OCI-LY7 (cell line): ENCODE results near the gene RTL10. TPM values are rescaled to one million over a fixed set of nuclear protein-coding genes. Genes with fewer than 3 reads are reported as not detected.

Source experiments
- BruUV-seq: library from RNA; stranded (reverse); fragments of 400-500 nt; replicated peaks from 2 replicates; lab custom pipeline; 2021; lab: Mats Ljungman, UMichigan
- CTCF ChIA-PET: fragments of 300-600 bp; sonication (Branson Sonifier 250); formaldehyde crosslinking; loops from one replicate; lab custom pipeline; 2022; ENCODE audit warnings: antibody characterized with exemption; ENCODE audit not compliant: unreplicated experiment; lab: Charles Lee
- POLR2A ChIA-PET: fragments of 300-600 bp; sonication (Branson Sonifier 250); formaldehyde crosslinking; loops from one replicate; lab custom pipeline; 2022; ENCODE audit warnings: antibody characterized with exemption; lab: Charles Lee
- DNase-seq: peaks from one replicate; pipeline ENCODE4 v3.0.0-alpha.2; 2015; ENCODE audit warnings: low spot score
- H2AFZ ChIP-seq: fragments of 200-600 bp; sonication (generic), shearing (Covaris generic); 2 replicates; pipeline ENCODE4 v1.6.1; 2014; ENCODE audit warnings: mild to moderate bottlenecking, antibody characterized with exemption, low read length, moderate library complexity
- H3K27ac ChIP-seq: fragments of 200-600 bp; sonication (generic); 2 replicates; pipeline ENCODE4 v1.5.1; 2014; ENCODE audit warnings: mixed run types, low read depth, mild to moderate bottlenecking, moderate library complexity, low read length, inconsistent platforms; ENCODE audit not compliant: poor library complexity, severe bottlenecking
- H3K36me3 ChIP-seq: fragments of 200-600 bp; sonication (generic); 2 replicates; pipeline ENCODE4 v1.6.1; 2014; ENCODE audit warnings: mild to moderate bottlenecking, antibody characterized with exemption, low read length, moderate library complexity, mixed read lengths; ENCODE audit not compliant: insufficient read depth
- H3K4me1 ChIP-seq: fragments of 200-600 bp; sonication (generic); 2 replicates; pipeline ENCODE4 v1.5.1; 2014; ENCODE audit warnings: mild to moderate bottlenecking, low read length; ENCODE audit not compliant: insufficient read depth, poor library complexity, severe bottlenecking
- H3K4me2 ChIP-seq: fragments of 200-600 bp; sonication (generic); 2 replicates; pipeline ENCODE4 v1.6.1; 2014; ENCODE audit warnings: mild to moderate bottlenecking, low read length
- H3K4me3 ChIP-seq: fragments of 200-600 bp; sonication (generic); 2 replicates; pipeline ENCODE4 v1.5.1; 2014; ENCODE audit warnings: mild to moderate bottlenecking, low read depth, low read length; ENCODE audit not compliant: poor library complexity, severe bottlenecking
- H3K79me2 ChIP-seq: fragments of 200-600 bp; sonication (generic); 2 replicates; pipeline ENCODE4 v1.6.1; 2016; ENCODE audit warnings: low read depth, mild to moderate bottlenecking, low read length, moderate library complexity, mixed read lengths; ENCODE audit not compliant: insufficient read depth
- H3K9me2 ChIP-seq: fragments of 200-600 bp; sonication (generic); 2 replicates; pipeline ENCODE4 v1.6.1; 2016; ENCODE audit warnings: mild to moderate bottlenecking, low read length, mixed read lengths; ENCODE audit not compliant: insufficient read depth
- H3K9me3 ChIP-seq: fragments of 200-600 bp; sonication (generic); 2 replicates; pipeline ENCODE4 v1.6.1; 2014; ENCODE audit warnings: mild to moderate bottlenecking, mixed run types, low read length, mixed read lengths
- H4K20me1 ChIP-seq: fragments of 200-600 bp; sonication (generic); 2 replicates; pipeline ENCODE4 v1.6.1; 2014; ENCODE audit warnings: mild to moderate bottlenecking, antibody characterized with exemption, low read length, moderate library complexity, mixed read lengths; ENCODE audit not compliant: insufficient read depth
- CTCF ChIP-seq: fragments of 200-600 bp; sonication (generic); conservative IDR thresholded peaks from 2 replicates; pipeline ENCODE4 v1.5.1; 2014; ENCODE audit warnings: mild to moderate bottlenecking, antibody characterized with exemption, low read length, moderate library complexity, mixed read lengths
- EZH2phosphoT487 ChIP-seq: fragments of 200-600 bp; sonication (generic); IDR thresholded peaks from 2 replicates; pipeline ENCODE4 v1.6.1; 2018; ENCODE audit warnings: low read depth, borderline replicate concordance, mild to moderate bottlenecking, mixed run types, antibody characterized with exemption, low read length, moderate library complexity, mixed read lengths
- intact Hi-C: fragments of 100-400 bp; cut with micrococcal nuclease; formaldehyde crosslinking; loops from one replicate; pipeline ENCODE4 v1.10.0; 2022; ENCODE audit not compliant: unreplicated experiment
- total RNA-seq, 2 experiments: library from RNA; depleted of rRNA in 1 of 2; stranded (reverse); fragments of >200 nt in 1 of 2; shearing (Covaris generic) in 1 of 2; gene quantifications; 2 replicates each; pipeline ENCODE4 v1.2.3, GENCODE V29; 2014 to 2022

RTL10 gene
- total RNA-seq, 2 experiments from 2014 or later: 26.2 to 28.2 TPM

GRCh38 chr22:19840955-19841640, 13.6 kb downstream of the RTL10 start:
- H2AFZ ChIP-seq: no peak overlapping the region
- CTCF ChIA-PET: interaction anchor here (0.6 to 1.3 kb wide), 3 partner anchors 8 to 70 kb away, joined by 3 to 5 read pairs (median 3); no protein-coding TSS in a partner anchor
- no peak overlapping the region for H3K4me3 ChIP-seq
- H3K9me2 ChIP-seq: no peaks in the 10 kb centered on the region
- no peaks in the 10 kb centered on the region for H3K36me3 ChIP-seq
- POLR2A ChIA-PET: interaction anchor here (0.7 to 1.5 kb wide), 2 partner anchors 10 to 11 kb away, joined by 5 to 7 read pairs; no protein-coding TSS in a partner anchor
- no peaks in the 10 kb centered on the region for H3K79me2 ChIP-seq
- no peaks in the 10 kb centered on the region for H3K9me3 ChIP-seq
- no peak for TF ChIP-seq EZH2phosphoT487
- no peak for TF ChIP-seq CTCF
- DNase-seq: no peak
- peaks cover 45% of the 10 kb centered on the region for H3K4me1 ChIP-seq
- H3K27ac ChIP-seq: peak overlapping the region; percentile 26
- peak overlapping the region; percentile 32 for H3K4me2 ChIP-seq
- H4K20me1 ChIP-seq: no peaks in the 10 kb centered on the region
- intact Hi-C loops: loop anchor here (5.0 kb wide), 1 partner anchor 71 kb away; no protein-coding TSS in a partner anchor
- BruUV-seq: no TSS peak

GRCh38 chr22:19840059-19840458, 14.6 kb downstream of the RTL10 start:
- CTCF ChIA-PET: no interaction called here
- no peak overlapping the region for H3K4me2 ChIP-seq

More at GRCh38 chr22:19840059-19840458, 14.6 kb downstream of the RTL10 start:
- Histone ChIP-seq H3K36me3 (no peaks in the 10 kb centered on the region), H3K9me2 (no peaks in the 10 kb centered on the region), H2AFZ (no peak overlapping the region), H3K4me1 (peaks cover 34% of the 10 kb centered on the region), H3K9me3 (no peaks in the 10 kb centered on the region), H4K20me1 (no peaks in the 10 kb centered on the region), H3K4me3 (no peak overlapping the region), H3K27ac (no peak overlapping the region), H3K79me2 (no peaks in the 10 kb centered on the region)
- BruUV-seq: no TSS peak
- DNase-seq: no peak
- POLR2A ChIA-PET: no interaction called here
- intact Hi-C loops: loop anchor here (5.0 kb wide), 1 partner anchor 72 kb away; no protein-coding TSS in a partner anchor
- TF ChIP-seq CTCF: no peak
